ENCODE data around the gene ENTPD2. TPM values are rescaled to one million over a fixed set of nuclear protein-coding genes. Genes with fewer than 3 reads are reported as not detected.

ENTPD2 gene
- total RNA-seq, 2 experiments from 2014 or later = 0.16 TPM; not detected in 1

DNA sequence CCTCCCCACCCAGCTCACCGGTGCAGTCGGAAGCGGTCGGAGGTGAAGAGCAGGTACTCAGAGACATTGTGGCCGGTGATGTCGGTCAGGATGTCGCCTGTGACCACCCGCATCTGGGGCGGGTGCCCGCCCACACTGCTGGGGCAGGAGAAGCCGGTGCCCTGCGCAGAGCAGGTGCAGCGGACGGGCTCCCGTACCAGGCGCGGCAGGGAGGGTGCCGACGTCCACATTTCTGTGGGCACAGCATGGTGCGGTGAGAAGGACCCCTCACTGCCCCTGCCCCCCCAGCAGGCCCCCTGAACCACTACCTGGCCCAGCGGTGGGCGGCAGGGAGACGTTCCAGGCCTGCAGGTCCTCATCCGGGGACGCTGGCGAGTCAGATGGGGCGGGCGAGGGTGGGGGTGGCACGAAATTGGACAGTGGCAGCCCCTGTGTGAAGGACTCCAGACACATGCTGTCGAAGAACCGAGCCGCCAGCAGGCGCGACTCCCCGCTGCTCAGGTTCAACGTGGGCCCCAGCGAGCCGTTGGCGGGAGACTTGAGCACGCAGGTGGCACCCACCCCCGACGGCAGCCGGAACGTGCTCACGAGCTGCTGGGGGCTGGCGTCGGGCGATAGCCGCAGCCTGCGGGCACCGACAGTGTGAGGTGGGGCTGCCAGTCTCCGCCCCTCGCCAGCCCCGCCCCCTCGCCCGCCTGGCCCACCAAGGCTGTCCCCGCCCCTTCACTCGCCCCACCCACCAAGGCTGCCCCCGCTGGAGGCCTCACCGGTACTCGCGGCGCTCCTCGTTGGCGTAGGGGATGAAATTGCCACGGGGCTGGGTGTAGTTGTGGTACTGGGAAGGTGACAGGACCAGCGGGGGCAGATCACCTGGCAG lies 40.9 kb downstream of the ENTPD2 start:
- DNase-seq (ENCODE audit: low spot score) = no peak
- H2AFZ ChIP-seq (ENCODE audit: low read length) = no peak overlapping the region
- BruUV-seq (replicated peaks) = no TSS peak
- H3K27ac ChIP-seq (ENCODE audit: low read depth, low read length, poor library complexity, severe bottlenecking) = no peak overlapping the region
- H3K79me2 ChIP-seq (ENCODE audit: insufficient read depth, low read depth, low read length) = no peaks in the 10 kb centered on the region
- no peak overlapping the region for H3K4me2 ChIP-seq (ENCODE audit: low read length)
- H3K9me3 ChIP-seq (ENCODE audit: low read length) = no peaks in the 10 kb centered on the region
- H3K36me3 ChIP-seq (ENCODE audit: insufficient read depth, low read length) = no peaks in the 10 kb centered on the region
- TF ChIP-seq, protein P1, sequence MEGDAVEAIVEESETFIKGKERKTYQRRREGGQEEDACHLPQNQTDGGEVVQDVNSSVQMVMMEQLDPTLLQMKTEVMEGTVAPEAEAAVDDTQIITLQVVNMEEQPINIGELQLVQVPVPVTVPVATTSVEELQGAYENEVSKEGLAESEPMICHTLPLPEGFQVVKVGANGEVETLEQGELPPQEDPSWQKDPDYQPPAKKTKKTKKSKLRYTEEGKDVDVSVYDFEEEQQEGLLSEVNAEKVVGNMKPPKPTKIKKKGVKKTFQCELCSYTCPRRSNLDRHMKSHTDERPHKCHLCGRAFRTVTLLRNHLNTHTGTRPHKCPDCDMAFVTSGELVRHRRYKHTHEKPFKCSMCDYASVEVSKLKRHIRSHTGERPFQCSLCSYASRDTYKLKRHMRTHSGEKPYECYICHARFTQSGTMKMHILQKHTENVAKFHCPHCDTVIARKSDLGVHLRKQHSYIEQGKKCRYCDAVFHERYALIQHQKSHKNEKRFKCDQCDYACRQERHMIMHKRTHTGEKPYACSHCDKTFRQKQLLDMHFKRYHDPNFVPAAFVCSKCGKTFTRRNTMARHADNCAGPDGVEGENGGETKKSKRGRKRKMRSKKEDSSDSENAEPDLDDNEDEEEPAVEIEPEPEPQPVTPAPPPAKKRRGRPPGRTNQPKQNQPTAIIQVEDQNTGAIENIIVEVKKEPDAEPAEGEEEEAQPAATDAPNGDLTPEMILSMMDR (conservative IDR thresholded peaks at IDR 0.05; ENCODE audit: low read length) = no peak
- TF ChIP-seq EZH2phosphoT487 (IDR thresholded peaks at IDR 0.05; ENCODE audit: borderline replicate concordance, low read depth, low read length) = no peak
- peaks cover 4% of the 10 kb centered on the region for H3K4me1 ChIP-seq (ENCODE audit: insufficient read depth, low read length, poor library complexity, severe bottlenecking)
- ChIA-PET POLR2A (no interaction called here), CTCF (ENCODE audit: unreplicated experiment) (interaction anchor here (0.6 kb wide), 1 partner anchor 24 kb away, joined by 3 read pairs; no protein-coding TSS in a partner anchor)
- no peak overlapping the region for H3K4me3 ChIP-seq (ENCODE audit: low read depth, low read length, poor library complexity, severe bottlenecking)
- no peaks in the 10 kb centered on the region for H4K20me1 ChIP-seq (ENCODE audit: insufficient read depth, low read length)
- H3K9me2 ChIP-seq (ENCODE audit: insufficient read depth, low read length) = no peaks in the 10 kb centered on the region
- intact Hi-C loops (cut with micrococcal nuclease; ENCODE audit: unreplicated experiment) = no loop called here

DNA sequence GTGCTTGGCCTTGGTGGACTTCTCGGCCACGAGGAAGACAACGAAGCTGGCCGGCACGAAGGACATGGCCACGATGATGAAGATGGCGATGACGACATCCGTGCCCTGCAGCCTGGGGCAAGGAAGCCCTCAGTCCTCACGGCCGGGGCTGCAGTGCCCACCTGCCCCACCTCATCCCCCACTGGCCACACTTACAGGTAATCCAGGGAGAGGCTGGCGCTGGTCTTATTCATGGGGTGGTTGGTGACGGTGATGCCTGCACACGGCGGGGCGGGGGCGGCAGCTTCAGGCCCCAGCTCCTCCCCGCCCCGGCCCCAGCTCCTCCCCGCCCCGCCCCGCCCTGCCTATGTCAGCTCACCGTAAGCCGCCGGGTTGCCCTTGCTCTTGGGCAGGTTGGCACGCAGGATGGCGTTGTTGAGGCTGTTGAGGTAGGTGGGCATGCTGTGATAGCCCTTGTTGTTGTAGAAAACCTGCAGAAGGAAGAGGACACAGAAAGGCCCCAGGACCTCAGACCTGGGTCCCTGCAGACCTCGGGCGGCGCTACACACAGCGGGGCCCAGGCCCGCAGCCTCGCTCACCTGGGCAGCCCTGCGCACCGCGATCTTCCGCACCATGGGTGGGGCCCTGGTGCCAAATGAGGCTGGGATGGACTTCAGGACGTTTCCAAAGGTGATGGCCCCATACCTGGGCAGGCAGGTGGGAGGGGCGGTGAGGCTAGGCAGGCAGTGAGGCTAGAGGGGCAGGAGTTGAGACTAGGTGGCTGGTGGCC lies 41.8 kb downstream of the ENTPD2 start:
- no peaks in the 10 kb centered on the region for H3K36me3 ChIP-seq (ENCODE audit: insufficient read depth, low read length)
- H3K9me3 ChIP-seq (ENCODE audit: low read length) = no peaks in the 10 kb centered on the region
- H3K79me2 ChIP-seq (ENCODE audit: insufficient read depth, low read depth, low read length) = no peaks in the 10 kb centered on the region
- no peak overlapping the region for H2AFZ ChIP-seq (ENCODE audit: low read length)
- no peak overlapping the region for H3K27ac ChIP-seq (ENCODE audit: low read depth, low read length, poor library complexity, severe bottlenecking)
- intact Hi-C loops (cut with micrococcal nuclease; ENCODE audit: unreplicated experiment) = no loop called here
- DNase-seq (ENCODE audit: low spot score) = no peak
- H3K4me2 ChIP-seq (ENCODE audit: low read length) = no peak overlapping the region
- no TSS peak for BruUV-seq (replicated peaks)
- no peaks in the 10 kb centered on the region for H4K20me1 ChIP-seq (ENCODE audit: insufficient read depth, low read length)
- CTCF ChIA-PET (ENCODE audit: unreplicated experiment) = interaction anchor here (0.6 kb wide), 2 partner anchors 25 to 103 kb away, joined by 3 read pairs; no protein-coding TSS in a partner anchor
- no peak for TF ChIP-seq EZH2phosphoT487 (IDR thresholded peaks at IDR 0.05; ENCODE audit: borderline replicate concordance, low read depth, low read length)
- TF ChIP-seq, protein P1 (conservative IDR thresholded peaks at IDR 0.05; ENCODE audit: low read length) = no peak
- H3K4me1 ChIP-seq (ENCODE audit: insufficient read depth, low read length, poor library complexity, severe bottlenecking) = peaks cover 4% of the 10 kb centered on the region
- no peaks in the 10 kb centered on the region for H3K9me2 ChIP-seq (ENCODE audit: insufficient read depth, low read length)
- H3K4me3 ChIP-seq (ENCODE audit: low read depth, low read length, poor library complexity, severe bottlenecking) = no peak overlapping the region
- POLR2A ChIA-PET = no interaction called here

Measured in OCI-LY7 (cell line).